GM23338 (cell line): ENCODE measurements around the gene FAM20C. TPM values are rescaled to one million over a fixed set of nuclear protein-coding genes. Genes with fewer than 3 reads are reported as not detected.

Experiments
- ATAC-seq: fragments of 200-7000 bp; cut with Tn5 transposase; 3 replicates; pipeline ENCODE4 v1.9.1; 2020
- DNase-seq: peaks from one replicate; pipeline ENCODE4 v3.0.0-alpha.2; 2015; ENCODE audit warnings: low spot score
- H2AFZ ChIP-seq: fragments of 200-600 bp; sonication (generic); 2 replicates; pipeline ENCODE4 v1.8.0; 2016; ENCODE audit warnings: antibody characterized with exemption, mild to moderate bottlenecking, moderate library complexity
- H3F3A ChIP-seq: fragments of 200-600 bp; sonication (generic); replicated peaks from 2 replicates; pipeline ENCODE4 v1.8.0; 2017; ENCODE audit warnings: antibody characterized with exemption, mixed run types, low read depth
- H3K27ac ChIP-seq: fragments of 200-600 bp; sonication (generic); 2 replicates; pipeline ENCODE4 v1.6.1; 2016; ENCODE audit warnings: low read depth
- H3K27me3 ChIP-seq: fragments of 200-600 bp; sonication (generic); 2 replicates; pipeline ENCODE4 v1.8.0; 2016; ENCODE audit warnings: mild to moderate bottlenecking, mixed run types, moderate library complexity; ENCODE audit not compliant: insufficient read depth
- H3K36me3 ChIP-seq: fragments of 200-600 bp; sonication (generic); 2 replicates; pipeline ENCODE4 v1.8.0; 2016; ENCODE audit warnings: mild to moderate bottlenecking; ENCODE audit not compliant: insufficient read depth
- H3K4me1 ChIP-seq: fragments of 200-600 bp; sonication (generic); 2 replicates; pipeline ENCODE4 v1.8.0; 2016; ENCODE audit warnings: mild to moderate bottlenecking, moderate library complexity; ENCODE audit not compliant: insufficient read depth
- H3K4me2 ChIP-seq: fragments of 200-600 bp; sonication (generic); 2 replicates; pipeline ENCODE4 v1.7.1; 2017; ENCODE audit warnings: mixed run types
- H3K4me3 ChIP-seq: fragments of 200-600 bp; sonication (generic); 2 replicates; pipeline ENCODE4 v1.6.1; 2016; ENCODE audit warnings: mixed run types
- H3K79me2 ChIP-seq: fragments of 200-600 bp; sonication (generic); replicated peaks from 2 replicates; pipeline ENCODE4 v1.8.0; 2017; ENCODE audit warnings: mild to moderate bottlenecking; ENCODE audit not compliant: insufficient read depth
- H3K9me2 ChIP-seq: fragments of 200-600 bp; sonication (generic); 2 replicates; pipeline ENCODE4 v1.8.0; 2017; ENCODE audit not compliant: insufficient read depth
- H4K20me1 ChIP-seq: fragments of 200-600 bp; sonication (generic); replicated peaks from 2 replicates; pipeline ENCODE4 v1.8.0; 2017; ENCODE audit warnings: mild to moderate bottlenecking; ENCODE audit not compliant: insufficient read depth
- H3K27ac Mint-ChIP-seq: 2 replicates; pipeline ENCODE4 v1.8.0; 2020; ENCODE audit warnings: inconsistent platforms, mild to moderate bottlenecking, moderate library complexity, mixed read lengths
- H3K27me3 Mint-ChIP-seq: 3 replicates; pipeline ENCODE4 v1.8.0; 2022; ENCODE audit warnings: low read depth, mild to moderate bottlenecking, moderate library complexity, mixed read lengths, inconsistent platforms; ENCODE audit not compliant: insufficient read depth, poor library complexity
- H3K36me3 Mint-ChIP-seq: 3 replicates; pipeline ENCODE4 v1.8.0; 2021; ENCODE audit warnings: low read depth, mild to moderate bottlenecking, inconsistent platforms, moderate library complexity, mixed read lengths
- H3K4me1 Mint-ChIP-seq: 3 replicates; pipeline ENCODE4 v1.8.0; 2020; ENCODE audit warnings: mild to moderate bottlenecking, inconsistent platforms, mixed read lengths
- H3K4me3 Mint-ChIP-seq: 3 replicates; pipeline ENCODE4 v1.8.0; 2021; ENCODE audit warnings: moderate library complexity, mild to moderate bottlenecking, inconsistent platforms, mixed read lengths
- H3K9me3 Mint-ChIP-seq: 3 replicates; pipeline ENCODE4 v1.8.0; 2020; ENCODE audit warnings: moderate library complexity, mild to moderate bottlenecking, inconsistent platforms, mixed read lengths
- CTCF ChIP-seq, 2 experiments: fragments of 200-600 bp in 1 of 2; sonication (generic) in 1 of 2; conservative IDR thresholded peaks; 2 replicates each; pipeline versions ENCODE4 v1.5.1 to v1.6.1; 2016 to 2017; ENCODE audit warnings: antibody characterized with exemption in 2 of 2, low read depth in 2 of 2, mild to moderate bottlenecking in 2 of 2, moderate library complexity in 1 of 2
- ETS1 ChIP-seq: IDR thresholded peaks from 2 replicates; pipeline ENCODE4 v1.6.1; 2016; ENCODE audit warnings: antibody characterized with exemption
- EZH2phosphoT487 ChIP-seq: fragments of 200-600 bp; sonication (generic); IDR thresholded peaks from one replicate; pipeline ENCODE4 v1.8.1; 2018; ENCODE audit warnings: antibody characterized with exemption; ENCODE audit not compliant: unreplicated experiment
- JUNB ChIP-seq: IDR thresholded peaks from one replicate; pipeline ENCODE4 v1.6.1; 2016; ENCODE audit warnings: antibody characterized with exemption; ENCODE audit not compliant: unreplicated experiment
- NANOG ChIP-seq: IDR thresholded peaks from 2 replicates; pipeline ENCODE4 v1.6.1; 2016; ENCODE audit warnings: antibody characterized with exemption, borderline replicate concordance
- REST ChIP-seq: IDR thresholded peaks from one replicate; pipeline ENCODE4 v1.6.1; 2018; ENCODE audit warnings: antibody characterized with exemption; ENCODE audit not compliant: unreplicated experiment
- STAT1 ChIP-seq: IDR thresholded peaks from one replicate; pipeline ENCODE4 v1.6.1; 2016; ENCODE audit warnings: antibody characterized with exemption; ENCODE audit not compliant: unreplicated experiment
- ZNF114 ChIP-seq: fragments of 250-450 bp; sonication (Bioruptor Pico); IDR thresholded peaks from 2 replicates; pipeline ENCODE4 v1.5.0; 2020; ENCODE audit warnings: mild to moderate bottlenecking, moderate library complexity
- polyA plus RNA-seq: library from polyadenylated mRNA; unstranded; fragments of >200 nt; fragmentation: Nextera tagmentation; extraction: Ambion mirVana; gene quantifications from 2 replicates; pipeline ENCODE4 v1.2.1, GENCODE V29; 2016
- total RNA-seq: library from RNA; depleted of rRNA; stranded (reverse); fragments of >200 nt; shearing (Covaris generic); gene quantifications from 2 replicates; pipeline ENCODE4 v1.2.3, GENCODE V29; 2014

The FAM20C gene
- total and polyA plus RNA-seq, 2 experiments from 2014 or later, result 7.6 to 24.8 TPM

GRCh38 chr7:295155-296154 is 103.1 kb downstream of the FAM20C start:
- ATAC-seq (no peak), DNase-seq (no peak)
- peaks cover 6% of the 10 kb centered on the region; the same call in 2 of the 3 replicates for H3K36me3 Mint-ChIP-seq
- peaks cover 34% of the 10 kb centered on the region for H3K27me3 ChIP-seq
- peaks cover 9% of the 10 kb centered on the region for H3K27me3 Mint-ChIP-seq
- no peak for TF ChIP-seq NANOG
- TF ChIP-seq CTCF (conservative IDR thresholded peaks at IDR 0.05; ENCODE audit: low read depth in 2 of 2), result no peak
- TF ChIP-seq REST, result no peak
- H3K9me2 ChIP-seq, result no peaks in the 10 kb centered on the region
- no peak overlapping the region for H3K27ac Mint-ChIP-seq
- H3K36me3 ChIP-seq, result no peaks in the 10 kb centered on the region
- H3K4me3 Mint-ChIP-seq, result no peak overlapping the region
- no peak overlapping the region for H3K27ac ChIP-seq
- no peaks in the 10 kb centered on the region for H3K4me1 Mint-ChIP-seq
- H3K4me3 ChIP-seq, result no peak overlapping the region
- H3K4me2 ChIP-seq, result no peak overlapping the region
- no peaks in the 10 kb centered on the region; the same call in 1 of the 2 replicates for H3K4me1 ChIP-seq
- no peaks in the 10 kb centered on the region for H4K20me1 ChIP-seq
- no peaks in the 10 kb centered on the region for H3K79me2 ChIP-seq
- H3F3A ChIP-seq, result 0 out of 2 replicates have a peak, but pooled peaks cover under 1% of the 10 kb centered on the region
- no peak overlapping the region for H2AFZ ChIP-seq
- peaks cover 20% of the 10 kb centered on the region for H3K9me3 Mint-ChIP-seq

GRCh38 chr7:296373-296945 is 104.1 kb downstream of the FAM20C start:
- Histone ChIP-seq H3K4me2 (no peak overlapping the region), H3K4me1 (no peaks in the 10 kb centered on the region), H3F3A (0 out of 2 replicates have a peak, but pooled peaks cover 6% of the 10 kb centered on the region), H3K27ac (no peak overlapping the region), H3K4me3 (no peak overlapping the region), H3K27me3 (peaks cover 23% of the 10 kb centered on the region), H3K79me2 (no peaks in the 10 kb centered on the region), H2AFZ (no peak overlapping the region), H3K9me2 (no peaks in the 10 kb centered on the region), H4K20me1 (no peaks in the 10 kb centered on the region), H3K36me3 (no peaks in the 10 kb centered on the region)
- DNase-seq (no peak), ATAC-seq (no peak)
- H3K4me3 Mint-ChIP-seq, result no peak overlapping the region
- H3K36me3 Mint-ChIP-seq, result peaks cover 4% of the 10 kb centered on the region; the same call in 2 of the 3 replicates
- peaks cover 22% of the 10 kb centered on the region for H3K9me3 Mint-ChIP-seq
- no peaks in the 10 kb centered on the region for H3K4me1 Mint-ChIP-seq
- peaks cover 9% of the 10 kb centered on the region for H3K27me3 Mint-ChIP-seq
- H3K27ac Mint-ChIP-seq, result no peak overlapping the region
- TF ChIP-seq ETS1 (no peak), ZNF114 (CRISPR knock-in tag) (no peak), STAT1 (no peak), JUNB (no peak), NANOG (no peak), EZH2phosphoT487 (no peak)
